ENCODE results near the gene CELF4.

The CELF4 gene

DNA sequence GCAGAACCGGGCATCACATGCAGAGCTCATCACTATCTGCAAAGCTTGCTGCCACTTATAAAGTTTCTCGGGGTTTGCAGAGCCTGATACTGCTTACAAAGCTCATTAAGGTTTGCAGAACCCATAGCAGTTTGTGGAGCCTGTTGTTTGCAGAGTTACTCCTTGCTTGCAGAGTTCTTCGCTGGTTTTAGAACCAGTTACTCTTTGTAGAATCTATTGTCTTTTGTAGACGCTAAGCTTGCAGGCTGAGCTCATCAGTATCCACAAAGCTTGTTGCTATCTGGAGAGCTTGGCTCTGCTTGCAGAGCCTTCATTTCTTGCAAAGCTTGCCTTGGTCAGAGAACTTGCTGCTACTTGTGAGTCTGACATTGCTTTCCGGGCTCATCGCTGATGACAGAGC is 106.9 kb downstream of the CELF4 start:
- DNase-seq: no peak

DNA sequence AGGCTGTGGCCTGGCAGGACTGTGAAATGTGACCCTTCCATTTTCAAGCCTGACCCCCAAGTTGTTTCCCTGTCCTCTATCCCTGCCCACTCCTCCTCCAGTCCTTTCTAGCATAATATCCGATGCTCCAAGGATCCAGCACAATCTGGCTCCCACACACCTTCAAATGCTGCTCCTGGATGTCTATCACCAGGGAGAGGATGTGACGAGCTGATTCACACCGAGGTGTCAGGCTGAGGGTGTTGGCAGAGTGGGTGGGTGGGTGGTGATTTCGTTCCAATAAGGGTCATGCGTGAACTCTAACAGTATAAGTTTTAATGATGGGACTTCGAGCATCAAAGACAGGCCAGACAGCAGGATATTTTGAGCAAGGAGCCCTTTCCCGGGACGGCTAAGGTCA is 107.8 kb downstream of the CELF4 start:
- DNase-seq: no peak

DNA sequence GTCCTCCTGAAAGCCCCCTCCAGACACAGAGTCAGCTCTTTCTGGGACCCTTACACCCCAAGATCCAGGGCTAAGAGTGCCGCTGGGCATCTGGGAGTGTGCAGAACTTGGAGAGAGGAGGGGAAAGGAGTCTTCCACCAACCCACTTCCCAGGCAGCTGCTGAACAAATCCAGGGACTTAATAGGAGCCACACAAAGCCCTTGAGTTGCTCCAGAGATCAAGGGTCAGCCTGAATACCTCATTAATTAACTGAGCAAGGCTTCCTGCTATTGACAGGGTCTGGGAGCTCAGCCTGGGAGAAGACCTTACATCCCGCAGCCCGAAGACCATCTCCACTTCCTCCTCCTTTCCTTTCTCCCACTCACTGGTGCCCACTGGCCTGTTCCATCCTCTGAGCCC is 108.3 kb downstream of the CELF4 start:
- no peak for DNase-seq

DNA sequence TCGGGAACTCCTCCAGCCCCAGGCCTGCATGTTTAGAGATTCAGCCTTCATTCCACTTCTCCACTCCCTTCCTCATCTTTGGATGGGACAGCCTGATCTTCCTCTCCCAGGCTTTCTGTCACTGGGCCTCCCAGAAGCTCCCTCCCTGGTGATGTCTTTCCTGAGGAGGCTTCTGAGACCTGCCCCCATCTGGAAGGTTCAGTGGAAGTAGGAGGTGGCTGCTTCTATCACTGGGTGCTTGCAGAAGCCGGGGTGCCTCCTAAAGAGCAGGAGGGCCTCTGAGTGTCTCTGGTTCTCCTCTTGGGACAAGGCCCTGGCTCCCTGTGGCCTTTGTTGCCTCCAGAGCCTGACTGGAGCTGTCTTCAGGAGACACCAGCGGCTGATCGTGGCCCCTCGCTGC is 108.7 kb downstream of the CELF4 start:
- no peak for DNase-seq

DNA sequence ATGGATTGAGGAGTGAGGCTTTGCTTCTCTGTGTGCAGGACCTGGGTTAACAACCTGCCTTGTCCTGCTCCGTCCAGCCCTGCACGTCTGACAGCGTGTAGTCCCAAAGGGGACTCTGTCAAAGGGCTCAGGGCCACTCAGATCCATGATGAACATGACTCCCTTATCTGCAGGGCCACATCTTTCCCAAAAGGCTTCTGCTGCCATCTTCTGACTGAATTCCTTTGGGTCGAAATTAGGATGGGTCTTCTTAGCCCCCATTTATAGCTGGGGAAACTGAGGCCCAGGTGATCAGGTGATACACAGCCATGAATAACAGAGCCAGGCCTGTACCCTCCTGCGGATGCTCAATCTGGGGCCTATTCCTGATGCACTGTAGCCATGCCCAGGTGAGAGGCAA is 109.2 kb downstream of the CELF4 start:
- no peak for DNase-seq

DNA sequence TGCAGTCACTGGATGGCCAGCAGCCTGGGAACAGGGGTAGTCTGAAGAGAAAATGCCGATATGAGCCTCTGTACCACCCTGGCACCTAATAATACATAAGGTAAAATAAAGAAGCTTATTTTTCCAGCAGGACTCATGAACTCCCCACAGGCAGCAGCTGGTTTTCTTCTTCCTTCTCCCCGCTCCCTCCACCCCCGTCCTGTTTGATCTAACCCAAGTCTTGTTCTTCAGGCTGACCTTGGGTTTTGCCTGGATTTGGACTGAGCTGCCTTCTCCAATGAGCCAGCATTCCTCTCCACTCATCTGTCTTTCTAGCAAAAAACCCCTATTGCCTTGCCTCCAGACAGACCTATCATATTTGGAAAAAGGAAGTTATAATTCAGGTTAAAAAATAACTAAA is 111.8 kb downstream of the CELF4 start:
- no peak for DNase-seq

DNA sequence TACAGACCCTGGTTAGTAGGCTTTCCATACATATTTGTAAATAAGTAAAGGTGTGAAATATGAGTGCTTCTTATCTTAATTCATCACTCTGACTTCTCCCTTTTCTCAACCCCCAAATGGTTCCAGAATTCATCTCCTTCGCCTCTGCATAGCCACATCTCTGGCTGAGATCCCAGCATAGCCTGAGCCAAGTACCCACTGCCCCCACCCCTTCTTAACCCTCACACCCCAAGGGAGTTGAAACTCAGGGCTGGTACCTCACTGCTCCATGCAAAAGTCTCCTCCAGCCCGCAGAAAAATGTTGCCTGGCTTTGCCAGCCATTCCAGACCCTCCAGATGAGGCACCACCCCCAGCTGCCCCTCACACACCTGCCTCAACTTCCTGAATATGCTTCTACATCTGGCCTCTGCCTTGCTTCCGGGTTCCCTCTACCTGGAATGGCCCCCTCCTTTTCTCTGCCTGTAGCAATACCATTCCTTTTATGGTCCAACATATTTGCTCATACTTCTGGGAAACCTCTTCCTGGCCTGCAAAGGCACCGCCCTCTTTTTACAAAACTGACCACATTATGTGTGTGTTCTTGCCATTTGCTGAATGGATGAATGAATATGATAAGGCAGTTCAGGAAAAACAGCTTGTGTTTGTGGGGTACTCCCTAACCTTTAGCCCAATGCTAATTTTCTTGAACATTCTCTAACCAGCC is 112.8 kb downstream of the CELF4 start:
- no peak for DNase-seq

DNA sequence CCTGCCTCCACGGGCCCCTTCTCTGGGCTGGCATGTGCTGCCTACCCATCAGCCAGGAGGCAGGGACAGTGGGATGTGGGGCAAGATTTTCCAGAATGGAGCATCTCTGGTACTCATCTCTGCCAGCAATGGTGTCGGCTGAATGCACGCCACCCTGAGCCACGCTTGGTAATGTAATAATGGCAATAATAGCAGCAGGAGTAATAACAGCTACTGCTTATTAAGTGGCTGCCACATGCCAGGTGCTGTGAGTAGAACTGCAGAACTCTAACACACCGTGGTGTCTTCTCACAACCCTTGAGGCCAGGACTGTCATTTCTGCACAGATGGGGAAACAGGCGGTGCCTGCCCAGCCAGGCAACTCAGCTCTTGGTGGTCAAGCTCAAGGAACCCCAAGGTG is 113.6 kb downstream of the CELF4 start:
- no peak for DNase-seq

DNA sequence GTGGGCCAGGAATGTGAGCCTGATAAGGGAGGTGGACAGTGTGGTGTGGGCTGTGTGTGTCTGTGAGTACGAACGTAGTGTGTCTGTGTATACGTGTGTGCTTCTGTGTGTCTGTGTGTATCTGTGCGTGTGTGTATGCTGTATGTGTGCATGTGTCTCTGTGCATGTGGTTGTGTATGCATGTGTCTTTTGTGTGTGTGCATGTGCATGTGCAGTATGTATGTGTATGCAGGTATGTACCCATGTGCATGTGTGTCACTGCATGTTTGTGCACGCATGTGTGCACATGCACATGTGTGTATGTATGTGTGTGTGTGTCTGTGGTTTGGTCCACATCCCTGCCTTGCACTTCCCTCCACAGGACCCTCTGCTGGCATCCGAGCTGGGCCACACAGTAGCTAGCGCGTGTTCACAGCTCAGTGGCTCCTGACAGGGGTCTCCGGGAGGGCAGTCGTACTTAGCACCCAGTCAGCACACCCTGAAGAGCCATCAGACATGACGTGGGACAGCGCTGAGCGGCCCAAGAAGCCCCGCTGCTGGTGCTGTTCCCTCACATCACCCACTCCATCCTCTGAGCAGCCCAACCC is 114.3 kb downstream of the CELF4 start:
- DNase-seq: no peak

DNA sequence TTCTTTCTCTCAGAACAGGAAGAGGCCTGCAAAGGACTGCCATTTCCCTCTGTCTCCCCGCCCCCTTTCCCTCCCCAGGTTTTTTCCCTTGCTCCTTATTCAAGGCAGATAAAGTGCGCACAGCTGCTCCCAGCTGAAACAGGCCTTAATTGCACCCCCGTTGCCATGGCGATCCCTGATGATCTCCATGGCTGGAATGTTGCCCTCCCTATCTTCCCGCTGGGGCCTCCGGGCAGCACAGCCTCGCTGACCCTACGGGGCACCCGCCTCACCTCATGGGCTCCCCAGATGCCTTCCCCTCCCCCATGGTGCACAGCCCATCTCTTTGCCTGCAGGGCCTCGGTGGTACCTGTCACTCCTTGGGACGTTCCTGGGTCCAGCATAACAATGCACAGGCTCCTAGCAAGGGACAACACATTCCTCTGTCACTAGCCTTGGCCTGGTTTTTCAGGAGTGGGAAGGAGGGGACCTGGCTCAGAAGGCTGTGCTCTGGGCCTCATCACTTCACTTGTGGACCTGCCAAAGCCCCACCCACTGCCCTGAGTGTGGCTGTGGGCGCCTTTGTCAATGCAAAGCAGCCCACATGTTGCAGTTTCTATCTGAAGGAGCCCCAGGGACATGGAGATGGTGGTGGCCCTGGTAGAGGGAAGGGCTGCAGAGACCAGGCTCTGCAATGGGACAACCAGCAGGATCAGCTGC is 115.0 kb downstream of the CELF4 start:
- no peak for DNase-seq

DNA sequence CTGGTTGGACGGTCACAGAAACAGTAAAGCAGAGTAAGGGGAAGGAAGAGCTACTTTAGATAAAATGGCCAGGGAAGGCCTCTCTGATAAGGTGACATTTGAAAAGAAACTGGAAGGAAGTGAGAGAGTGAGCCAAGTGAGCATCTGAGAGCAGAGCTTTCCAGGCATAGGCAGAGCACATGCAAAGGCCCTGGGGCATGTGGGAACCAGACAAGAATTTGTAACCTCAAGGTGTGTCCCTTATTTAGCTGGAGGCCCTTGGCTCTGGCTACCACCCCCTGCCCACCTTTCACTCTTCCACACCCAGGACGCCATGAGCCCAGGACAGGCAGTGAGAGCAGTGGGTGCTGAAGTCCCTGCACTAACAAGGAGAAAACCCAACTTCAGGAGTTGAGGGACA is 116.0 kb downstream of the CELF4 start:
- no peak for DNase-seq

DNA sequence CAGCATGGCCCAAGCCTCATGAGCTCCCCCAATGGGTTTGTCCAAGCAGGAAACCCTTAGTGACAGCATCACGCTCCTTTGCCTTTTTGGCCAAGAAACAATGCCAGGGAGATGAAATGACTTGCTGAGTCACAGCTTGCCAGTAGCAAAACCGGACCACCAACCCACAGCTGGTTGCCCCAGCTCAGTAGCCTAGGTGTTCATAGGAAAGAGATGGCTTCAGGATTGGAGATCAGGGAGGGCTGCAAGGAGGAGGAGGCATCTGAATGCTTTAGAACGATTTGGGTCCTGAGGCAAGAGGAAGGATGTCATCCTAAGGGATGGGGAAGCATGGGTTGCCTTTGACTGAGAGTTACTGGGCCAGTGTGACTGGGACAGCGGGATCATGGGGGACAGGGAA is 116.7 kb downstream of the CELF4 start:
- DNase-seq: no peak

DNA sequence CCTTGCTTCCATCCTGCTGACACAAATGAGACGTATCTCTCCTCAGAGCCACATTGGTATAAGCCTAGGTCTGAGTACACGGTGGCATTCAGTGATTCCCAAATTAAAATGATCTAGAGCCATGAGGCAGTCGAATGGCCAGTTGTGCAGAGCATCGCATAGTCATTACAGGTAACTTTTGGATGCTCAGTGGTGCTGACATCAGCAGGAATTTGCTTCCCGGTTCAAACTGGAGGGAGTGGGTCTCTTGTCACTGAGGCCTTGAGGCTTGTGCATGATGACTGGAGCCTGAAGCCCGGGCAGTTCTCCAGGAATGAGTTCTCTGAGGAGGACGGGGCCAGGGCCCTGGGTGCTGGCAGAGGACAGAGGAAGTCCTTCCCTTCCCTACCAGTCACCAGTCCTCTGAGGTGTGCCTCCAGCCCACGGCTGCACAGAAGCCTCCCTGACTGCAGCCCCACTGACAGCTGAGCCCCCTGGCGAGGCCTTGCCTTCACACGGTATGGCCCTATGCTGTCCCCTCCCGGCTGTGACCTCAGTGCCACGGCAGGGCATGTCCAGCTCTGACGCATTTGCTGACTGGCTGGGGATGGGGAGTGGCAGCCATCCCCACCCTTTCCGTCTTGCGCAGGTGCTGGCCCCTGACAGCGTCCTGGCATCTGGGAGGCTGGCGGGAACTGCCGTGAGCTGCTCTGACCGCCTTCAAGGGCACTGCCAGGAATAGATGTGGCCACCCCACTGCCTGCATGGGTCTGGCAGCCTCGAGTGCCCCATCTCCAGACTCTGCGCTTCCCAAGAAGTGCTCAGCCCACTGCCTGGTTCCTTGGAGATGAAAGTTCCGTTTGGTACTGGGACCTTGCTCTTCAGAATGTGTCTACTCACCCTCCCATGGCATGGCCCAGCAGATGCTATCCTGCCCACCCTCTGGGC is 117.4 kb downstream of the CELF4 start:
- DNase-seq: no peak

DNA sequence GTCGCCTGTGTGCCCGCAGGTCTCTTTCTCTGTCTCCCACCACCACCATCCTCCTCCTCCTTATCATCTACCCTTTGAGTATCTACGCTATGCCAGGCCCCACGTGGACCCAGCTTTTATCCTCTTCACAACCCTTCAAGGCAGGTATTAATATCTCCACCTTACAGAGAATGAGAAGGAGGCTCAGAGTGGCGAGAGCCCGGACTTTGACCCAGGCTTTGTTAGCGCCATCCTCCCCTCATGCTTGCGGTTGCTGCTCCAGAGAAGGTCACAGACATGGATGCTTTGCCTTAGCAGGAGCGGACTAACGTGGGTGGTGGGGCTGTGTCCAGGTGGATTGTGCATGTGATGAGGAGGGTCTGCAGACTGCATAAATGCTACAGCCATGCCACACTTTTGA is 119.8 kb downstream of the CELF4 start:
- no peak for DNase-seq

DNA sequence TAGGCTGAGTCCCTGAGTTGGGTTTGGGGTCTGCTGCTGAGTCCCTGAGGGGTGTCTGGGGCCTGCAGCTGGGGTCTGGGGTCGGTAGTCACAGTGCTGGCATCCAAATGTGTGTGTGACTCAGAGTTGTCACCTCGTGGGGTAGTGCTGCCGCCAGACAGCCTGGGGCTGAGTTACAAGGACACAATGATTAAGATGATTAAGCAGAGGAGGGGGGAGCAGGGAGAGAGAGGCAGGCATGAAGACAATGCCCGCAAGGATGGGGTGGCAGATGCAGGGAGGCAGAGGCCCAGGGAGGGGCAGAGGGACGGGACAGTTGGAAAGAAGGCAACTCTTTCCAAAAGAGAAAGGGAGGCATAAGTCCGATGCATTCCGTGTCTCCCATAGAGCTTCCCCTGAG is 120.2 kb downstream of the CELF4 start:
- no peak for DNase-seq

DNA sequence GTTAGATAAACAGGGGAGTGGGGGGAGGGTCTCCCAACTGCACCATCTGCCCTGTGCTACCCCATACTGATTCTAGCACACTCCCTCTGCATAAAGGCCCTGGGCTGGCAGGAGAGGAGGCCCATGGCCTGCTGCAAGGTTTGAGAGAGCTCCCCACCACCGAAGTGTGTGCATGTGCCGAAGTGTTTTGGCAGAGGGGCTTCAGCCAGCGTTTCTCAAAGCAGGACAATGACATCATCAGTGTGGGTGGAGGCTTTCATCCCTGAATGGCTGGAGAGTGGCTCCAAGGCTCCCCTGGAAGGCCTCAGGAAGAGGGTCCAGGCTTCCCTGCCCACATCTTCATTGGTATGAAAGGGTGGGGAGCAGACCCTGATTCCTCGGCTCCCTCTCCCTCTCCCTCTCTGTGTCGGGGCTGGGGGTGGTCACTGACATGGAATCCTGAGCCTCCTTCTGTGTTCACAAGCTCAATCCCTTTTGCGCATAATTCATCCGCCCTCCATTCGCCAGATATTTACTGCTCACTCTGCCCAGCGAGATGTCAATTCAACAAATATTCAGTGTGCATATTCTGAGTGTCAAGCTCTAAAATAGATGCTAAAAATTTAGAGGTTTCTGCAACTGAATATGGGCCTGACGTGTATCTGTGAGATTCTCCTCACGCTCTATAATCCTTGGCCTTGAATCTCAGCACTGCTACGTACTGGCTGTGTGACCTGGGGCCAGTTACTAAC is 122.1 kb downstream of the CELF4 start:
- DNase-seq: no peak

DNA sequence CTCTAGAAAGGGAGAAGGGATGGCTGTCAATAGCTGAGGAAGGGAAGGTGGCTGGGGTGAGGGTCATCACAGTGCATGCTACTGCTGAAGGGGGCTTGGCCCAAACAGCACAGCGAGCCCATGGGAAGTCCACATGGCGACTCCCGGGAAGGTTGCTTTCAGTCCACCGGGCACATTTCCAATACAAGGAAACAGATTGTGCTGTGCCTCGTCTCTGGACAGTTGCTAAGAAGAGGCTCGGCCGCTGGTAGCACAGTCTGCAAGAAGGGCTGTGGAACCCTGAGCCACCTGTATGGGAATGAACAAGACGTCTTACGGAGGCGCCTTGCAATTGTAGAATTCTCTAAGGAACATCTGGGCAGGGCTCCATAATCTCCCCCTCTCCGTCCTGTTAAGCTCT is 123.1 kb downstream of the CELF4 start:
- DNase-seq: no peak

DNA sequence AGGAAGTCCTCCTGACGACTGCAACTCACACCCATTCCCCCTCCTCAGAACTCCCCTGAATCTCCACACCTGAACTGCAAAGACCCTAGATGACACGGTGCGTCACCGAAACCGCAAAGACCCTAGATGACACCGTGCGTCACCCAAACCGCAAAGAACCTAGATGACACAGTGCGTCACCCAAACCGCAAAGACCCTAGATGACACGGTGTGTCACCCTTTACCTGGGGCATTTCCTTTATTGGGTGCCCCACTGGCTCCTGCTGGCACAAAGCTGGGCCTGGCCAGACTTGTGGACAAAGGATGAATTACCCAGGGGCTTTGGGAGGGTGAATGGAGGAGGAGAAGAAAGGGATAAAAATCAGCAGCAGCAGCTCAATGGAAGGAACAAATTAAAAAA is 123.8 kb downstream of the CELF4 start:
- DNase-seq: no peak

DNA sequence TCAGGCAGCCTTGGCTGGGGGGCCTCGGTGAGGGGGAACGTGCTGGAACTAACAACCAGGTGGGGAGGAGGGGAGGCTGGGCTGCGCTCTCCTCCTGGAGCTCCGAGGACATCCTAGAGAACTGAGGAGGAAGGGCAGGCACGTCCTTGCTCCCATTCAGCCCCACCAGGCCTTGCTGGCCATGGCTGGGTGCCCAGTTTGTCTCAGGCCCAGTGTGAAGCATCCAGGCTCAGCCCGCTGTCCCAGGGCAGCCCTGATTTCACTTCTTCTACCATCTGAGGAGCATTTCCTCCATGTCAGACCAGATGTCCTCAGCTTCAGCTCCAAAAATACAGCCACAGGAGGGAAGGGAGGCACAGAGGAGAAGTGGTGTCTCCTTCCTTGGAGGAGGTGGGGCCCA is 125.4 kb downstream of the CELF4 start:
- no peak for DNase-seq

DNA sequence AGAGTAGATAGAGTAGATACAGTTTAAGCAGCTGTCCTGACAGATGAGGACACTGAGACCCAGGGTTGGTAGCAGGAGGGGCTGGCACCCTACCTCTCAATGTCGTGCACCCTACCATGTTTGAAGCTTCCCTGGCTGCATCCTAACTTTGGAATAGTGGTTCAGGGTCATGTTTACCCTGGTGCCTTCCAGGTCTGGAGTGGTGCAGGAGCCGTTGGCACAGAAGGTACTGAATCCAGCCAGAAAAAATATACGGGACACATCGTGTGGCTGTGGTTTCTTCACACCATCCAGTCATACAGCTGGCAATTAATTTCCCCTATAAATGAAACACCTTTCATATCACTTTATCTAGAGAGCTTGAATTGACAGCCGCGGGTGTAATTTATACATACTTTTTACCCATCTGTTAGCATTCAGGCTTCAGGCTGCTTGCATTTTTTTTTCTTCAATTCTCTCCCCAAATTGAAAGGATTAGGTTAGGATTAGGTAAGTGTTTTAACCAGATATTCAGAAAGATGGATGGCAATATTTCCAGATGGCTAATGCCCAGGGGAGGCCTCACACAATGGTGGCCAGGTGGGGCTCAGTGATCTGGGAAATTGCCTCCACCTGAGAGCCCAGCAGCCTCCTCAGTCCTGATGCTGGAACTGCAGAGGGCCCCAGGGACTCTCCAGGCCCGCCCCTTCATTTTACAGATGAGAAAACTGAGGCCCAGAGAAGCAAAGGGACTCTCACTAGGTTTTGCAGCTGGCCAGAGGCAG is 127.0 kb downstream of the CELF4 start:
- no peak for DNase-seq

DNA sequence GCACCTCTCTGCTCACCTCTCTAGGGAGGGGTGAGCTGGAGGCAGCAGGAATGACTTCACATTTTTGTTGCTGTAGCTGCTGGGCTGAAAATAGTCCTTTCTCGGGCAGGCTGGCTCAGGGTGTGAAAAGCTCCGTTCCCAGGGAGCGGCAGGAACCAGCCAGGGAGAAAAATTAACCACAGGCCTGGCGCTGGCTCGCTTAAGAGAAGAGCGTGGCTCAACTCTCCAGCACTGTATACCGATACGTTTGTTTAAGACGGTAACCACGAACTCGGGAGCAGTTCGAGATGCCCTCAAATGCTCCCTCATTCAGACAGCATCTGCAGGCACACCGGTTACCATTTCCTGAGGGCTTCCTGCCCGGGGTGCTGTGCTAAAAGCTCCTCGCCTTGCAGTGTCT is 129.6 kb downstream of the CELF4 start:
- no peak for DNase-seq
